Mesodermal cell (in vitro differentiated cells): ENCODE results near the gene LYZ.

Experiments used
- H3K27ac ChIP-seq: 2 replicates; pipeline ENCODE4 v1.7.0; 2013; ENCODE audit warnings: mild to moderate bottlenecking, low read depth, low read length, moderate library complexity; ENCODE audit not compliant: severe bottlenecking
- H3K36me3 ChIP-seq: 2 replicates; pipeline ENCODE4 v1.7.1; 2013; ENCODE audit warnings: mild to moderate bottlenecking, low read length, moderate library complexity; ENCODE audit not compliant: control insufficient read depth, insufficient read depth
- H3K4me1 ChIP-seq: one replicate; pipeline ENCODE4 v1.7.1; 2013; ENCODE audit warnings: mild to moderate bottlenecking, low read length; ENCODE audit not compliant: insufficient read depth, control insufficient read depth, poor library complexity, severe bottlenecking
- H3K4me3 ChIP-seq: 2 replicates; pipeline ENCODE4 v1.7.0; 2013; ENCODE audit warnings: low read length, control low read depth, mild to moderate bottlenecking; ENCODE audit not compliant: insufficient read depth, poor library complexity, severe bottlenecking; ENCODE audit errors: extremely low read depth
- H3K9me3 ChIP-seq: 2 replicates; pipeline ENCODE4 v1.7.1; 2013; ENCODE audit warnings: mild to moderate bottlenecking, low read length, moderate library complexity; ENCODE audit not compliant: control insufficient read depth
- WGBS, 2 experiments: methylation state at CpG; one replicate each; pipeline ENCODE4 v1.1.5; 2013; ENCODE audit warnings: missing lambda C conversion rate in 2 of 2; ENCODE audit not compliant: insufficient coverage in 2 of 2; 5-methylcytosine and 5-hydroxymethylcytosine counted together

LYZ gene

GRCh38 chr12:69339999-69340398, 8.2 kb upstream of the LYZ start:
- Histone ChIP-seq H3K4me1 (no peaks in the 10 kb centered on the region), H3K36me3 (no peaks in the 10 kb centered on the region), H3K27ac (no peak overlapping the region), H3K4me3 (no peak overlapping the region), H3K9me3 (no peaks in the 10 kb centered on the region)
- 80 to 100% methylated on average over 1 of the region's 2 CpGs for WGBS, 2 experiments

GRCh38 chr12:69341328-69341727, 6.9 kb upstream of the LYZ start:
- H3K4me3 ChIP-seq: no peak overlapping the region
- no peaks in the 10 kb centered on the region for H3K4me1 ChIP-seq
- WGBS, 2 experiments: 72 to 89% methylated on average over 3 to 4 of the region's 5 CpGs
- H3K9me3 ChIP-seq: no peaks in the 10 kb centered on the region
- no peaks in the 10 kb centered on the region for H3K36me3 ChIP-seq
- no peak overlapping the region for H3K27ac ChIP-seq

GRCh38 chr12:69342421-69342820, 5.8 kb upstream of the LYZ start:
- no peaks in the 10 kb centered on the region for H3K4me1 ChIP-seq
- 90 to 100% methylated on average over 1 to 2 of the region's 2 CpGs for WGBS, 2 experiments
- no peaks in the 10 kb centered on the region for H3K36me3 ChIP-seq

GRCh38 chr12:69343357-69343756, 4.8 kb upstream of the LYZ start:
- Histone ChIP-seq H3K4me1 (no peaks in the 10 kb centered on the region), H3K36me3 (no peaks in the 10 kb centered on the region), H3K9me3 (no peaks in the 10 kb centered on the region), H3K27ac (no peak overlapping the region), H3K4me3 (no peak overlapping the region)
- WGBS, 2 experiments: 80 to 100% methylated on average over 1 of the region's 3 CpGs

More at GRCh38 chr12:69342421-69342820, 5.8 kb upstream of the LYZ start:
- Histone ChIP-seq H3K27ac (no peak overlapping the region), H3K9me3 (no peaks in the 10 kb centered on the region), H3K4me3 (no peak overlapping the region)

- Histone ChIP-seq H3K36me3 (no peaks in the 10 kb centered on the region), H3K9me3 (no peaks in the 10 kb centered on the region), H3K4me3 (no peak overlapping the region), H3K27ac (no peak overlapping the region), H3K4me1 (no peaks in the 10 kb centered on the region)
- WGBS, 2 experiments: 72 to 92% methylated on average over 3 of the region's 3 CpGs
Observed at GRCh38 chr12:69343885-69344612, 4.1 kb upstream of the LYZ start.

- Histone ChIP-seq H3K4me1 (no peaks in the 10 kb centered on the region), H3K4me3 (no peak overlapping the region), H3K27ac (no peak overlapping the region), H3K36me3 (no peaks in the 10 kb centered on the region), H3K9me3 (no peaks in the 10 kb centered on the region)
- WGBS, 2 experiments: 67 to 94% methylated on average over 1 to 2 of the region's 2 CpGs
Observed at GRCh38 chr12:69345077-69345476, 3.1 kb upstream of the LYZ start.

- H3K27ac ChIP-seq: no peak overlapping the region
- 100% methylated on average over 1 of the region's 1 CpG; no CpG with 5 or more reads in 1 of the 2 experiments for WGBS, 2 experiments
- no peaks in the 10 kb centered on the region for H3K9me3 ChIP-seq
- no peaks in the 10 kb centered on the region for H3K36me3 ChIP-seq
- H3K4me3 ChIP-seq: no peak overlapping the region
- H3K4me1 ChIP-seq: no peaks in the 10 kb centered on the region
Observed at GRCh38 chr12:69345742-69346141, 2.4 kb upstream of the LYZ start.

GRCh38 chr12:69350002-69350626, 1.9 kb downstream of the LYZ start:
- Histone ChIP-seq H3K9me3 (no peaks in the 10 kb centered on the region), H3K27ac (no peak overlapping the region), H3K36me3 (no peaks in the 10 kb centered on the region), H3K4me3 (no peak overlapping the region), H3K4me1 (no peaks in the 10 kb centered on the region)
- WGBS, 2 experiments: 95 to 100% methylated on average over 2 of the region's 2 CpGs

GRCh38 chr12:69350777-69351176, 2.6 kb downstream of the LYZ start:
- H3K27ac ChIP-seq: no peak overlapping the region
- no peaks in the 10 kb centered on the region for H3K9me3 ChIP-seq
- no peak overlapping the region for H3K4me3 ChIP-seq
- no peaks in the 10 kb centered on the region for H3K4me1 ChIP-seq
- no peaks in the 10 kb centered on the region for H3K36me3 ChIP-seq
- WGBS, 2 experiments: no CpG with 5 or more reads among the region's 1 CpG

- Histone ChIP-seq H3K27ac (no peak overlapping the region), H3K9me3 (no peaks in the 10 kb centered on the region), H3K4me1 (no peaks in the 10 kb centered on the region), H3K4me3 (no peak overlapping the region), H3K36me3 (no peaks in the 10 kb centered on the region)
- no CpG with 5 or more reads among the region's 2 CpGs for WGBS, 2 experiments
Observed at GRCh38 chr12:69351462-69352236, 3.5 kb downstream of the LYZ start.
